ENCODE data around the gene MAP2K5. TPM values are rescaled to one million over a fixed set of nuclear protein-coding genes. Genes with fewer than 3 reads are reported as not detected.
A peak's percentile ranks its signal among the peaks of the same experiment; 100 is the strongest.

MAP2K5 gene
- total and polyA plus RNA-seq, 9 of the 15 experiments (the other 6 are each of a cell fraction or from before 2014, with no cell fraction given): 0.41 to 16.5 (median 7.5) TPM

DNA sequence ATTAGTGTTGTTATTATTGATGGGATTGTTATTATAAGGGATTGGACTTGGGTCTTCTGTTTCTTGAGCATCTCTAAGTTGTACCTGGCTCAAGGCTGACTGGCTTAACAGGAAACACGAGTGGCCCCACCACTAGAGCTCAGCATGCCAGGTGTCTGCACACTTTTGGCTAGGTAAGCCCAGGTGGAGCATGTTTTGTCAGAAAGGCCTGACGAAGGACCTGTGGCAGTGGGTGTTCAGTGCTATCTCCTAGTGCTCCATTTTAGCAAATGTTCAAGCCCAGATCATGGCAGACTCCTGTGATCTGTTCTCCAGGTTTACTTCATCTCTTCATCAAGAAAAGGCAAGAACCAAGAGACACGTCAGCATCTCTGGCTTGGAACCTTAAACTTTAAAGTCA lies 3.4 kb downstream of the MAP2K5 start (continued):
- TF ChIP-seq, protein P1, sequence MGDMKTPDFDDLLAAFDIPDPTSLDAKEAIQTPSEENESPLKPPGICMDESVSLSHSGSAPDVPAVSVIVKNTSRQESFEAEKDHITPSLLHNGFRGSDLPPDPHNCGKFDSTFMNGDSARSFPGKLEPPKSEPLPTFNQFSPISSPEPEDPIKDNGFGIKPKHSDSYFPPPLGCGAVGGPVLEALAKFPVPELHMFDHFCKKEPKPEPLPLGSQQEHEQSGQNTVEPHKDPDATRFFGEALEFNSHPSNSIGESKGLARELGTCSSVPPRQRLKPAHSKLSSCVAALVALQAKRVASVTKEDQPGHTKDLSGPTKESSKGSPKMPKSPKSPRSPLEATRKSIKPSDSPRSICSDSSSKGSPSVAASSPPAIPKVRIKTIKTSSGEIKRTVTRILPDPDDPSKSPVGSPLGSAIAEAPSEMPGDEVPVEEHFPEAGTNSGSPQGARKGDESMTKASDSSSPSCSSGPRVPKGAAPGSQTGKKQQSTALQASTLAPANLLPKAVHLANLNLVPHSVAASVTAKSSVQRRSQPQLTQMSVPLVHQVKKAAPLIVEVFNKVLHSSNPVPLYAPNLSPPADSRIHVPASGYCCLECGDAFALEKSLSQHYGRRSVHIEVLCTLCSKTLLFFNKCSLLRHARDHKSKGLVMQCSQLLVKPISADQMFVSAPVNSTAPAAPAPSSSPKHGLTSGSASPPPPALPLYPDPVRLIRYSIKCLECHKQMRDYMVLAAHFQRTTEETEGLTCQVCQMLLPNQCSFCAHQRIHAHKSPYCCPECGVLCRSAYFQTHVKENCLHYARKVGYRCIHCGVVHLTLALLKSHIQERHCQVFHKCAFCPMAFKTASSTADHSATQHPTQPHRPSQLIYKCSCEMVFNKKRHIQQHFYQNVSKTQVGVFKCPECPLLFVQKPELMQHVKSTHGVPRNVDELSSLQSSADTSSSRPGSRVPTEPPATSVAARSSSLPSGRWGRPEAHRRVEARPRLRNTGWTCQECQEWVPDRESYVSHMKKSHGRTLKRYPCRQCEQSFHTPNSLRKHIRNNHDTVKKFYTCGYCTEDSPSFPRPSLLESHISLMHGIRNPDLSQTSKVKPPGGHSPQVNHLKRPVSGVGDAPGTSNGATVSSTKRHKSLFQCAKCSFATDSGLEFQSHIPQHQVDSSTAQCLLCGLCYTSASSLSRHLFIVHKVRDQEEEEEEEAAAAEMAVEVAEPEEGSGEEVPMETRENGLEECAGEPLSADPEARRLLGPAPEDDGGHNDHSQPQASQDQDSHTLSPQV (IDR thresholded peaks at IDR 0.05): no peak
- TF ChIP-seq ZZZ3 (IDR thresholded peaks at IDR 0.05): no peak

DNA sequence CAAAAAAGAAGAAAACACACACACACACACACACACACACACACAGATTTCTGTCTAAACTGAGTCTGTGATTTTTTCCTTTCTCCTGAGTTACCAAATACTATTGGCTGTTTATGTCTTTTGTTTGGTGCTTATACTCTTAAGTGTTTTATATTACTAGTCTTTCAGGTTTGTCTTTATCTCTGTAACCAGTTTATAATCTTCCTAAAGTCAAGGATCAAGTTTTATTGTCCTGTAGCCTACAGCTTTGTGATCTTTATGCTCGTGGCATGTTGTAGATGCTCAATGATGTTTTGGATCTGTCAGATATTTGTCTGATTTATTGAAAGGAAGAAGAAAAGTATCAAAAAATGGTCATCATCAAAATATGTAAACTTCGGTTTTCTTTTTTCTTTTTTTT lies 4.6 kb downstream of the MAP2K5 start:
- in situ Hi-C loops (cut with MboI): no loop called here
- Histone ChIP-seq H3K9ac (ENCODE audit: insufficient read depth in 1 of 2, low read depth in 2 of 2, low read length in 2 of 2) (no peak overlapping the region), H3K4me3 (no peak overlapping the region), H3K4me2 (ENCODE audit: insufficient read depth, low read length) (no peak overlapping the region), H3K27ac (ENCODE audit: extremely low read depth, low read depth, low read length) (no peak overlapping the region), H2AFZ (ENCODE audit: low read depth, low read length) (no peak overlapping the region), H3K27me3 (ENCODE audit: control insufficient read depth in 2 of 2, insufficient read depth in 2 of 2, low read length in 2 of 2) (no peaks in the 10 kb centered on the region), H3K9me1 (ENCODE audit: control insufficient read depth, insufficient read depth, low read length) (no peaks in the 10 kb centered on the region), H3K4me1 (replicated peaks in 1 of 2; ENCODE audit: control insufficient read depth in 2 of 2, insufficient read depth in 2 of 2, low read length in 2 of 2) (peaks cover 17 to 42% of the 10 kb centered on the region in 2 experiments), H4K20me1 (replicated peaks; ENCODE audit: control insufficient read depth, insufficient read depth, low read length) (no peaks in the 10 kb centered on the region), H3K36me3 (ENCODE audit: control insufficient read depth, insufficient read depth, low read length) (peaks cover 38% of the 10 kb centered on the region), H3K9me3 (replicated peaks; ENCODE audit: control insufficient read depth, insufficient read depth, low read depth, low read length) (no peaks in the 10 kb centered on the region), H3K79me2 (ENCODE audit: control insufficient read depth, insufficient read depth, low read length) (peaks cover 15% of the 10 kb centered on the region; the same call in 2 of the 3 replicates)
- BruUV-seq (replicated peaks): no TSS peak
- ATAC-seq: no peak
- no peak for DNase-seq (ENCODE audit: extremely low read depth in 1 of 4, low spot score in 3 of 4)
- TF ChIP-seq DDX20 (tag; IDR thresholded peaks at IDR 0.05; ENCODE audit: low read depth) (no peak), KDM5B (IDR thresholded peaks at IDR 0.05; ENCODE audit: insufficient replicate concordance, low read depth, low read length) (no peak), KDM1A (IDR thresholded peaks at IDR 0.05) (0 out of 4 replicates have a peak, but pooled peaks of 1 of the 2 experiments have one; percentile 16), PCBP1 (IDR thresholded peaks at IDR 0.05; ENCODE audit: low read depth, low read length, poor library complexity, severe bottlenecking) (no peak)
- TF ChIP-seq, protein P2, sequence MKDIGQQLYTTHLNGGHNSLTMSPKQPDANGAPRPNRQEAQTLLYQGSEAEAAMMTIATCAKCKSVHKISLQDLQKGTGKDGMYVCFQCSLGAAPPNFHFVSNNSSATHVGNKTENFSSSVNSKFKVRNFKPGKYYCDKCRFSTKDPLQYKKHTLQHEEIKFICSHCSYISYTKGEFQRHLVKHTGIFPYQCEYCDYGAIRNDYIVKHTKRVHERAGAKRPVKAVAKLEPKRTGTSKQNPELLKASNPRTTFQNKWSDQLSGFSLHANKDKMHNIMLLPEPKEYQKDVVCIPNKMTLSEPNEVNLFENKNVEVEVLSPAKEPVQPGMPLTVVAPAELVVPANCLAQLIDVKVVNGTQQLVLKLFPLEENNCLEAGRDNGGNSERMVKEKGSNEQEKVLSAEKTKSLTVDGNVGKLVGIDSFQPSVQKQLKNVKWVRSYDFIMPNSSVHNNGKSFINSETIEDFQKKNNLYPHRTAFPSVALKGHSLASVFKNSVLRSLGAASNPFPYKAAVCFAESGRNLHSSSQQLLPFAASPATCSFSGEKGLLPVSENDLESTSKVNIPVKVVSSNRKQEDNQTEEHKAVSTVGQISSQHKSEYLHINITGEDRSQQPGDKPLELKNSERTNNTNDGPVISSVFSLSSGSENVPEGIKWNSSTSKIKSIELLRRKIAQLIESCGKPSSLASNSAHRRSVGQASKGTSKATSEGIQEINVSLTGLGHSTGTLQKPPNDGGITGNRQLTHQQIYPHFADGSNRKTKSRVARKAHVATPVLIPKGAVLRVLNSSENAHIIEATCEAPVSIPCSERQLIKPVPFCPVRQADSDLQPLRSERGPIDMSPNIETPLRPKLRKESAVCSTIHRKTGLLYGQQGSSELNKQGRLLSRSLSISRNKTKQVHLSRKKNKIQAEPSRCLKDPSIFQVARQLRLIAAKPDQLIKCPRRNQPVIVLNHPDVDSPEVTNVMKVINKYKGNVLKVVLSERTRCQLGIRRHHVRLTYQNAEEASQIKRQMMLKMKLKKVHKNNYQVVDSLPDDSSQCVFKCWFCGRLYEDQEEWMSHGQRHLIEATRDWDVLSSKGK (CRISPR knock-in tag; IDR thresholded peaks at IDR 0.05): no peak
- POLR2A ChIA-PET: interaction anchor here (0.9 kb wide), 1 partner anchor 12 kb away, joined by 4 read pairs; no protein-coding TSS in a partner anchor
- CTCF ChIA-PET (ENCODE audit: low intra/inter-chr PET ratio): no interaction called here
- no peak for FAIRE-seq
- WGBS (ENCODE audit: insufficient coverage, low coverage, missing lambda C conversion rate): 100% methylated on average over 1 of the region's 2 CpGs
- intact Hi-C loops (cut with micrococcal nuclease): no loop called here
